Measurements from ENCODE around the gene PRR20G.
"Not testable (repeated sequence)": the region's sequence is repeated elsewhere in the genome, so short reads cannot be mapped to it uniquely, and the experiment has no call there.

Gene PRR20G

GRCh38 chr3:127305499-127306060 is 17.7 kb upstream of the PRR20G start:
- H3K4me3 ChIP-seq (ENCODE audit: control insufficient read depth, low read depth, low read length), result no peak overlapping the region
- DNase-seq (ENCODE audit: low read depth), result no peak
- TF ChIP-seq CTCF (IDR thresholded peaks at IDR 0.05; ENCODE audit: control insufficient read depth, insufficient read depth, low read depth, low read length, missing control alignments), result no peak

- no peak for TF ChIP-seq CTCF (IDR thresholded peaks at IDR 0.05; ENCODE audit: control insufficient read depth, insufficient read depth, low read depth, low read length, missing control alignments)
- DNase-seq (ENCODE audit: low read depth), result no peak
- H3K4me3 ChIP-seq (ENCODE audit: control insufficient read depth, low read depth, low read length), result no peak overlapping the region
Observed at GRCh38 chr3:127304121-127304744, 16.4 kb upstream of the PRR20G start.

DNA sequence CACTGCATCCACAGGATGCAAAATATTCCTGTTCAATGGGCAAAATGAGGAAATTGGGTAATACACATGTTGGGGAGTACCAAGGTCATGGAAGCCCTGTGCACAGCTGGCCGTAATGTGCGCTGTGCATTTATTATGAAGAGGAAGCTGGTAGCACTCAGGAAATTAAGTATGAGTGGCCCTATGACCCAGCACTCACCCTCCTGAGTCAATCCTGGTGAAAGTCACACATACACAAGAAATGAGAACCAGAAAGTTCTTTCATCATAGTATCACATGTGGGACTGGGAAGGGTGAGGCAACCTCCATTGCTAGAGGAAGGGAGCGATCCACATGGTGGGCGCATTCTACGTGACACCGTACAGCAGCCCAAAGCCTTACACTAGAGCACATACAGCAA is 11.4 kb upstream of the PRR20G start:
- DNase-seq (ENCODE audit: low read depth), result no peak
- H3K4me3 ChIP-seq (ENCODE audit: control insufficient read depth, low read depth, low read length), result no peak overlapping the region
- TF ChIP-seq CTCF (IDR thresholded peaks at IDR 0.05; ENCODE audit: control insufficient read depth, insufficient read depth, low read depth, low read length, missing control alignments), result no peak

DNA sequence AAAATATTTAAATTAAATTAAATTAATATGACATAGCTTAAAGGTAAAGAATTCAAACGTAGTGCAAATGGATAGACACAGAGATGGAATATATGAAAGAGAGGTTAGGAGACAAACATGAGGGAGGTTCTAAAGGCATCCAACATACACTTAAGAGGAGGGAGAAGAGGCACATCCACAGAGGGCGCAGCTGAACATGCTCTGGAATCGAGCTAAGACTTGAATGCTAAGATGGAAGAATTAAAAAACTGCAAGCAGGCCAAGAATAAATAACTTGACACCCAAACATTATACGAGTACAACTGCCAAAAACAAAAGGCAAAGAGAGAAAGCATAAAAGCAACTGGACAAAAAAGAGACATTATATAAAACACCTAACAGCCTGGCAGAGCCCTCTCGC is 9.1 kb upstream of the PRR20G start:
- DNase-seq (ENCODE audit: low read depth), result no peak
- TF ChIP-seq CTCF (IDR thresholded peaks at IDR 0.05; ENCODE audit: control insufficient read depth, insufficient read depth, low read depth, low read length, missing control alignments), result no peak
- no peak overlapping the region for H3K4me3 ChIP-seq (ENCODE audit: control insufficient read depth, low read depth, low read length)

DNA sequence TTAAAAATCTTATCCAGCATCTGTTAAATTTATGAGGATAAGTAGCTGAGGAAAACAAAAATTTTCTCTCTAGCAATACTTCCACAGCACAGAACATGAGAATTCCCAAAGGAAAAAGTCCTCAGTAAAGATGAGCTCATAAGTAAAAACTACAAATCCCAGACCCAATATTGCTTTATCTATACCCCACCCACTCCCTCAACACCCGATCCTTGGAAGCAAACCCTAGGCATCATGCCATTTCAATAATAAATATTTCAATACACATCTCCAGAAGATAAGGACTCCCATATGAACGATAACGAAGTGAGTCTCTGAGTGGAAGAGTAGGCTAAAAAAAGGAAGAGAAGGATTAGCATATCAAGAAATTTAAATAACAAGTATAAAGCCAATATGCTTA is 8.3 kb upstream of the PRR20G start:
- TF ChIP-seq CTCF (IDR thresholded peaks at IDR 0.05; ENCODE audit: control insufficient read depth, insufficient read depth, low read depth, low read length, missing control alignments), result no peak
- no peak for DNase-seq (ENCODE audit: low read depth)
- H3K4me3 ChIP-seq (ENCODE audit: control insufficient read depth, low read depth, low read length), result no peak overlapping the region

- DNase-seq (ENCODE audit: low read depth); H3K4me3 ChIP-seq (ENCODE audit: control insufficient read depth, low read depth, low read length): not testable (repeated sequence)
Observed at GRCh38 chr3:127293650-127294049, 5.8 kb upstream of the PRR20G start.

DNA sequence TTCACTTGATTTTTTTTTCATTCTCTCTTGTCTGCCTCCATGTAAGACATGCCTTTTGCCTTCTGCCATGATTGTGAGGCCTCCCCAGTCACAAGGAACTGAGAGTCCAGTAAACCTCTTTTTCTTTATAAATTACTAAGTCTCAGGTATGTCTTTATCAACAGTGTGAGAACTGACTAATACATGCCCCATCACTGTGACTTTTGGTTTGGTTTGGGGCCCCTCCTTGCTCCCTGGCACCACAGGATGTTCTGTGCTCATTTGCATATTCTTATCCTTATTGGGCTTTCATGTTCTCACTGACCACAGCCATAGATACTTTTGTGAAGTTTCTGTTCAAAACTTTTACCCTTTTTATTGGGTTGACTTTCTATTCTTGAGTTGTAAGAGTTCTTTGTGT is 3.8 kb upstream of the PRR20G start:
- no peak overlapping the region for H3K4me3 ChIP-seq (ENCODE audit: control insufficient read depth, low read depth, low read length)
- TF ChIP-seq CTCF (IDR thresholded peaks at IDR 0.05; ENCODE audit: control insufficient read depth, insufficient read depth, low read depth, low read length, missing control alignments), result no peak
- DNase-seq (ENCODE audit: low read depth), result no peak
